Neural cell (in vitro differentiated cells): ENCODE measurements around the gene SLC10A3. TPM values are rescaled to one million over a fixed set of nuclear protein-coding genes. Genes with fewer than 3 reads are reported as not detected.

Source experiments
- H2AFZ ChIP-seq: fragments of 200-600, 300-800 bp; sonication (generic), shearing (Covaris generic); 2 replicates; pipeline ENCODE4 v1.6.0; 2014; ENCODE audit warnings: low read depth, mild to moderate bottlenecking, antibody characterized with exemption, low read length, moderate library complexity
- H3F3A ChIP-seq: fragments of 200-600 bp; shearing (Covaris generic); 2 replicates; pipeline ENCODE4 v1.6.1; 2016; ENCODE audit warnings: mild to moderate bottlenecking, moderate library complexity, mixed read lengths, antibody characterized with exemption, low read length; ENCODE audit not compliant: insufficient read depth, poor library complexity, severe bottlenecking
- H3K27ac ChIP-seq: fragments of 200-600, 300-800 bp; sonication (generic), shearing (Covaris generic); 2 replicates; pipeline ENCODE4 v1.5.1; 2014; ENCODE audit warnings: mild to moderate bottlenecking, low read length, moderate library complexity
- H3K27me3 ChIP-seq: fragments of 300-800, 200-600 bp; sonication (generic), shearing (Covaris generic); 2 replicates; pipeline ENCODE4 v1.6.0; 2014; ENCODE audit warnings: mild to moderate bottlenecking, low read depth, low read length, moderate library complexity; ENCODE audit not compliant: insufficient read depth
- H3K36me3 ChIP-seq: fragments of 300-800, 200-600 bp; sonication (generic), shearing (Covaris generic); 2 replicates; pipeline ENCODE4 v1.5.1; 2014; ENCODE audit warnings: mild to moderate bottlenecking, antibody characterized with exemption, low read length, moderate library complexity; ENCODE audit not compliant: insufficient read depth
- H3K4me2 ChIP-seq: fragments of 300-800, 200-600 bp; sonication (generic), shearing (Covaris generic); 2 replicates; pipeline ENCODE4 v1.6.0; 2014; ENCODE audit warnings: mild to moderate bottlenecking, low read length
- H3K4me3 ChIP-seq: fragments of 300-800, 200-600 bp; sonication (generic), shearing (Covaris generic); 2 replicates; pipeline ENCODE4 v1.5.1; 2014; ENCODE audit warnings: mild to moderate bottlenecking, low read length, moderate library complexity
- H3K79me2 ChIP-seq: fragments of 200-600 bp; shearing (Covaris generic); replicated peaks from 2 replicates; pipeline ENCODE4 v1.6.0; 2014; ENCODE audit warnings: mild to moderate bottlenecking, low read length, moderate library complexity; ENCODE audit not compliant: insufficient read depth
- H3K9ac ChIP-seq: fragments of 300-800, 200-600 bp; sonication (generic), shearing (Covaris generic); 2 replicates; pipeline ENCODE4 v1.6.1; 2016; ENCODE audit warnings: mild to moderate bottlenecking, low read length, mixed read lengths
- H3K9me2 ChIP-seq: fragments of 200-600 bp; shearing (Covaris generic); 2 replicates; pipeline ENCODE4 v1.6.1; 2016; ENCODE audit warnings: mild to moderate bottlenecking, low read length, mixed read lengths; ENCODE audit not compliant: insufficient read depth
- H3K9me3 ChIP-seq: fragments of 200-600, 300-800 bp; sonication (generic), shearing (Covaris generic); 2 replicates; pipeline ENCODE4 v1.6.1; 2016; ENCODE audit warnings: mild to moderate bottlenecking, mixed run types, low read length, moderate library complexity, mixed read lengths
- H4K20me1 ChIP-seq: fragments of 200-600 bp; shearing (Covaris generic); 2 replicates; pipeline ENCODE4 v1.6.1; 2016; ENCODE audit warnings: mild to moderate bottlenecking, mixed run types; ENCODE audit not compliant: insufficient read depth
- CTCF ChIP-seq: fragments of 450-650 bp; IDR thresholded peaks from 2 replicates; pipeline ENCODE4 v1.5.1; 2014; ENCODE audit warnings: antibody characterized with exemption, mild to moderate bottlenecking, moderate library complexity; ENCODE audit not compliant: poor library complexity, severe bottlenecking
- EP300 ChIP-seq: fragments of 450-650 bp; conservative IDR thresholded peaks from 2 replicates; pipeline ENCODE4 v1.6.1; 2014; ENCODE audit warnings: antibody characterized with exemption, mild to moderate bottlenecking, moderate library complexity; ENCODE audit not compliant: poor library complexity, severe bottlenecking
- EZH2 ChIP-seq: fragments of 200-600, 300-800 bp; shearing (Covaris generic), sonication (generic); IDR thresholded peaks from 2 replicates; pipeline ENCODE4 v1.6.1; 2014; ENCODE audit warnings: antibody characterized with exemption, low read length, borderline replicate concordance, mild to moderate bottlenecking; ENCODE audit not compliant: insufficient read depth, poor library complexity, severe bottlenecking
- MXI1 ChIP-seq: fragments of 450-650 bp; conservative IDR thresholded peaks from 2 replicates; pipeline ENCODE4 v1.6.1; 2014; ENCODE audit warnings: antibody characterized with exemption, mild to moderate bottlenecking; ENCODE audit not compliant: poor library complexity, severe bottlenecking
- POLR2AphosphoS5 ChIP-seq: IDR thresholded peaks from 2 replicates; pipeline ENCODE4 v1.6.1; 2012
- RAD21 ChIP-seq: fragments of 450-650 bp; conservative IDR thresholded peaks from 2 replicates; pipeline ENCODE4 v1.6.1; 2014; ENCODE audit warnings: antibody characterized with exemption, mild to moderate bottlenecking, moderate library complexity
- SMC3 ChIP-seq: fragments of 450-650 bp; conservative IDR thresholded peaks from 2 replicates; pipeline ENCODE4 v1.6.1; 2014; ENCODE audit warnings: antibody characterized with exemption, mild to moderate bottlenecking, moderate library complexity; ENCODE audit not compliant: poor library complexity
- TAF1 ChIP-seq: IDR thresholded peaks from 2 replicates; pipeline ENCODE4 v1.6.1; 2012; ENCODE audit warnings: low read depth
- polyA plus RNA-seq: library from polyadenylated mRNA; depleted of rRNA; stranded (reverse); fragments of >200 nt; gene quantifications from 2 replicates; pipeline ENCODE4 v1.2.3, GENCODE V29; 2014
- TF ChIP-seq, protein P1 (sequence below): IDR thresholded peaks from 2 replicates; pipeline ENCODE4 v1.6.1; 2012; ENCODE audit warnings: borderline replicate concordance

Gene SLC10A3
- polyA plus RNA-seq, 1 donor from 2014 or later = 2.7 TPM

DNA sequence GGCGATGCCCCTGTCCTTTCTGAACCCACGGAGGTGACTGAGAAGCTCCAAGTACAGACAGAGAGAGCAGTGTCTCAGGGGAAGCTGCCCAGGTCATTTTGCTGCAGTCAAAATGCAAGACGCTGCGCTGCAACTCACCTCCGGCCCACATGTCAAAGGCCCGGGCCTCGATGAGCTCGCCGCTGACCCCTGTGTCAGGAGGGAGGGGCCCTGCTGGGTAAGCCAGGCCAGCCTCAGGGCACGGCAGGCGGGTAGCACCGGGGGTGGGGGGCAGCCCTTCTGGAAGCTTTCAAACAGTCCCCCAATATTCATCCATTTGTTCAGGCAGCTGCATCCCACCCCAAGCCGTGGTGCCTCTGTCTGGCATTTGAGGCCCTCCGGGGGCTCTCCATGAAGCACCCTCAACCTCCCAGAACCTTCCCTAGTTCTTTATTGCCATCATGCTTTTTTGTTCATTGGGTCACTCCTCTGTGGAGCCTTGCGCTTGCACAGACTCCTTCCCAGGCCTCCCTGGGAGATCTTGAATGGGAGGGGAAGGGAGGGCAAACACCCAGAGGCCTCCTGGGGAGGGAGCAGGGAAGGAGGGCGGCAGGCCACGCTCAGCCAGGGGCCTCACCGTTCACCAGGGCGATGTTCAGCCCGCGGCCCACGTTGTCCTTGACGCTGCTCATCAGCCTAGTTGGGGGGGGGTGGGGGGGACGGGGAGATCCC is 17.4 kb upstream of the SLC10A3 start:
- H3K36me3 ChIP-seq = no peaks in the 10 kb centered on the region
- no peaks in the 10 kb centered on the region for H3F3A ChIP-seq
- no peak overlapping the region for H2AFZ ChIP-seq
- no peaks in the 10 kb centered on the region for H3K9me2 ChIP-seq
- H3K27me3 ChIP-seq = no peaks in the 10 kb centered on the region
- no peak overlapping the region for H3K27ac ChIP-seq
- no peak for TF ChIP-seq EP300
- TF ChIP-seq SMC3 = no peak
- no peak for TF ChIP-seq EZH2
- TF ChIP-seq POLR2AphosphoS5 = no peak
- TF ChIP-seq, protein P1, sequence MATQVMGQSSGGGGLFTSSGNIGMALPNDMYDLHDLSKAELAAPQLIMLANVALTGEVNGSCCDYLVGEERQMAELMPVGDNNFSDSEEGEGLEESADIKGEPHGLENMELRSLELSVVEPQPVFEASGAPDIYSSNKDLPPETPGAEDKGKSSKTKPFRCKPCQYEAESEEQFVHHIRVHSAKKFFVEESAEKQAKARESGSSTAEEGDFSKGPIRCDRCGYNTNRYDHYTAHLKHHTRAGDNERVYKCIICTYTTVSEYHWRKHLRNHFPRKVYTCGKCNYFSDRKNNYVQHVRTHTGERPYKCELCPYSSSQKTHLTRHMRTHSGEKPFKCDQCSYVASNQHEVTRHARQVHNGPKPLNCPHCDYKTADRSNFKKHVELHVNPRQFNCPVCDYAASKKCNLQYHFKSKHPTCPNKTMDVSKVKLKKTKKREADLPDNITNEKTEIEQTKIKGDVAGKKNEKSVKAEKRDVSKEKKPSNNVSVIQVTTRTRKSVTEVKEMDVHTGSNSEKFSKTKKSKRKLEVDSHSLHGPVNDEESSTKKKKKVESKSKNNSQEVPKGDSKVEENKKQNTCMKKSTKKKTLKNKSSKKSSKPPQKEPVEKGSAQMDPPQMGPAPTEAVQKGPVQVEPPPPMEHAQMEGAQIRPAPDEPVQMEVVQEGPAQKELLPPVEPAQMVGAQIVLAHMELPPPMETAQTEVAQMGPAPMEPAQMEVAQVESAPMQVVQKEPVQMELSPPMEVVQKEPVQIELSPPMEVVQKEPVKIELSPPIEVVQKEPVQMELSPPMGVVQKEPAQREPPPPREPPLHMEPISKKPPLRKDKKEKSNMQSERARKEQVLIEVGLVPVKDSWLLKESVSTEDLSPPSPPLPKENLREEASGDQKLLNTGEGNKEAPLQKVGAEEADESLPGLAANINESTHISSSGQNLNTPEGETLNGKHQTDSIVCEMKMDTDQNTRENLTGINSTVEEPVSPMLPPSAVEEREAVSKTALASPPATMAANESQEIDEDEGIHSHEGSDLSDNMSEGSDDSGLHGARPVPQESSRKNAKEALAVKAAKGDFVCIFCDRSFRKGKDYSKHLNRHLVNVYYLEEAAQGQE = no peak
- no peak for TF ChIP-seq TAF1
- TF ChIP-seq RAD21 = no peak
- TF ChIP-seq MXI1 = no peak
- no peak for TF ChIP-seq CTCF
- no peak overlapping the region for H3K9ac ChIP-seq
- no peak overlapping the region for H3K4me2 ChIP-seq
- no peaks in the 10 kb centered on the region for H4K20me1 ChIP-seq
- no peaks in the 10 kb centered on the region for H3K9me3 ChIP-seq
- H3K79me2 ChIP-seq = no peaks in the 10 kb centered on the region
- H3K4me3 ChIP-seq = no peak overlapping the region

- Histone ChIP-seq H3K9me2 (no peaks in the 10 kb centered on the region), H3K4me2 (no peak overlapping the region), H3K9ac (no peak overlapping the region), H2AFZ (no peak overlapping the region), H3K36me3 (no peaks in the 10 kb centered on the region), H3F3A (no peaks in the 10 kb centered on the region), H3K4me3 (no peak overlapping the region), H3K27ac (no peak overlapping the region), H4K20me1 (no peaks in the 10 kb centered on the region), H3K79me2 (no peaks in the 10 kb centered on the region), H3K9me3 (no peaks in the 10 kb centered on the region), H3K27me3 (no peaks in the 10 kb centered on the region)
- TF ChIP-seq TAF1 (no peak), SMC3 (no peak), RAD21 (no peak), MXI1 (no peak), EZH2 (no peak), CTCF (no peak)
- TF ChIP-seq, protein P1 = no peak
Measured at GRCh38 chrX:154506483-154507332, 16.3 kb upstream of the SLC10A3 start.
